GM19099 (cell line): ENCODE results near the gene PSMD12.

Source experiments
- POLR2A ChIP-seq: IDR thresholded peaks from 3 replicates; pipeline ENCODE4 v1.6.1; 2011; ENCODE audit warnings: low read depth; ENCODE audit not compliant: insufficient read length; ENCODE audit errors: extremely low read depth

PSMD12 gene

DNA sequence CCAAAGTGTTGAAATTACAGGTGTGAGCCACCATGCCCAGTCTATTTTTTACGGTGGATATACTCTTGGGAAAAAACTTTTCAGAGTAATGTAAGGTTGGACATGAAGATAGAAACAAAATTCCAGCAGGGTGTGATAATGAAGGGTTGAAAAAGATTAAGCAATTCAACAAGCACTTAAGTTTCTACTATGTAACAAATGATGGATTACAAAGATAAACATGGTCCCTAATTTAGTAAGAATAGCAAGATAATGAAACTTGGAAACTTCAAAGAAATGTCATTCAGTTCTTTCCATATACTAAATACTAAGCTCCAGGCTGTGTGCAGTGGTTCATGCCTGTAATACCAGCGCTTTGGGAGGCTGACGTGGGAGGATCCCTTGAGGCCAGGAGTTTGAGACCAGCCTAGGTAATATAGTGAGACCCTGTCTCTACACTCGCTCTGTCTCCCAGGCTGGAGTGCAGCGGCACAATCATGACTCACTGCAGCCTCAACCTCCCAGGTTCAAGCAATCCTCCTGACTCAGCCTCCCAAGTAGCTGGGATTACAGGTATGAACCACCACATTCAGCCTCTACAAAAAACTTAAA is 31.0 kb downstream of the PSMD12 start:
- no peak for TF ChIP-seq POLR2A

DNA sequence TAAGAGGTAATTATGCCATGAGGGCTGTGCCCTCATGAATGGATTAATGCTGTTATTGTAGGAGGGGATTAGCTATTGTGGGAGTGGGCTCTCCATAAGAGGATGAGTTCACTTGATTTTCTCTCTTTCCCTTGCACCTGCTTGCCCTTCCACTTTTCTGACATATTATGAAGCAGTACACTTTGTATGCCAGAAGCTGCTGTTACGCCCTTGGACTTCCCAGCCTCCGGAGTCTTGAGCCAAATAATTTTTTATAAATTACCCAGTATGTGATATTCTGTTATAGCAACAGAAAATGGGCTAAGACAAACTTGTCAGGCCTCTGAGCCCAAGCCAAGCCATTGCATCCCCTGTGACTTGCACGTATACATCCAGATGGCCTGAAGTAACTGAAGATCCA is 38.4 kb downstream of the PSMD12 start:
- TF ChIP-seq POLR2A: no peak

- TF ChIP-seq POLR2A: no peak
These were observed 39.9 kb downstream of the PSMD12 start for GRCh38 chr17:67326440-67326839.

DNA sequence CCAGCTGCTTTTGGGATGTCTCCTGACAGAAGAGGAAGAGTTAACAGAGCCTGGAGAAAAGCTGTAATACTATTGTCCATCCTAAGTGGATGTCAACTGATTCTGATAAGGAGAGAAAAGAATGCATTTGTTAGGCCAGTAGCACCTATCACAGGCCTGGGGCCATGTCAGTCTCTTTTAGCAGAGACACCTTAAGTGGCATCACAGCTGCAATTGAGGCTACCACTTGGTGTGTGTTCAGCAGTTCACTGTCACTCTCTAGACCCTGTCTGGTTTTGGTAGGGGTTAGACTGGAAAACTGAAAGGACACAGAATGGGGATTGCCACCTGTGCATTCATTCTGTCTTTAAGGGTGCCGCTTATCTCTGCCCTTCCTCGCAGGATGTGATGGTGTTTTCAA is 42.0 kb downstream of the PSMD12 start:
- no peak for TF ChIP-seq POLR2A

GRCh38 chr17:67323445-67323844 is 42.9 kb downstream of the PSMD12 start:
- TF ChIP-seq POLR2A: no peak

DNA sequence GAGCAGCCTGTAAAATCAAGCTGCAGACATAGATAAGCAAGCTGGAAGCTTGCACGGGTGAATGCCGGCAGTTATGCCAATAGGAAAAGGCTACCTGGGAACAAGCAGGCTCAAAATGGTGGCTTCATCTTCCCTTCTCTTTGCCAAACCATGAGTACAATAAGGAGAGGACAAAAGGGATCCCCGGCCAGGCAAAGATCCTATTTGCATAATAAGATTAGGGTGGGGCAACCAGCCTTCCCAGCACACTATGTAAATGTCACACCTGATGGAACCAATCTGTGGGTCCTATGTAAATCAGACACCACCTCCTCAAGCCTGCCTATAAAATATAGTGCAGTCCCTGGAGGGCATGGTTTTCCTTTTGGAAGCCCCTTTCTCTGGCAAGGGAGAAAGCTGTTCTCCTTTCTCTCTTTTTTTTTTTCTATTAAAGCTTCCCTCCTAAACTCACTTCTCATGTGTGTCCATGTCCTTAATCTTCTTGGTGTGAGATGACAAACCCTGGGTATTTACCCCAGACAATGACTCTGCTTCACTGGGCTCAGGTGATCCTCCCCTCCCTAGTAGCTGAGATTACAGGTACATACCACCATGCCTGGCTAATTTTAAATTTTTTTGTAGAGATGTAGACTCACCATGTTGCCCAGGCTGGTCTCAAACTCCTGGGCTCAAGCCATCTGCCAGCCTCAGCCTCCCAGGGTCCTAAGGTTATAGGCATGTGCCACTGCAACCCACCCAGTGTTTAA is 44.2 kb downstream of the PSMD12 start:
- TF ChIP-seq POLR2A: no peak

GRCh38 chr17:67316781-67317180 is 49.6 kb downstream of the PSMD12 start:
- no peak for TF ChIP-seq POLR2A

- no peak for TF ChIP-seq POLR2A
These were observed 50.5 kb downstream of the PSMD12 start for GRCh38 chr17:67315865-67316264.

DNA sequence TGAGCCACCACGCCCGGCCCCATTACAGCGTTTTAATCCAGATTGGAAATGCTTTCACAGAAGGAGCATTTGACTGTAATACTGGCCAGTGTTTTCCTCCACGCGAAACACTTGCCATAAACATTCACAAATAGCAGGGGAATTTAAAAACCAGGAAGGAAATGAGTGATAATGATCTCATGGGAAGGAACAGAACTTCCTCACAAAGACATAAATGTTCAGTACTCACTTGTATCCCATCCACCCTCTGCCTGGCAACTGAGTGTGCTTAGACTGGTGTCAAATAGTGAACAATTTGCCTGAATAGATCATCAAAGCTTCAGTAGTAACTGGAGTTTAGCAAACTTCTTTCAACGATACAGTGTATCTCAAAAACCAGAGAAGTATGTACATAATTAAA is 54.1 kb downstream of the PSMD12 start:
- no peak for TF ChIP-seq POLR2A

DNA sequence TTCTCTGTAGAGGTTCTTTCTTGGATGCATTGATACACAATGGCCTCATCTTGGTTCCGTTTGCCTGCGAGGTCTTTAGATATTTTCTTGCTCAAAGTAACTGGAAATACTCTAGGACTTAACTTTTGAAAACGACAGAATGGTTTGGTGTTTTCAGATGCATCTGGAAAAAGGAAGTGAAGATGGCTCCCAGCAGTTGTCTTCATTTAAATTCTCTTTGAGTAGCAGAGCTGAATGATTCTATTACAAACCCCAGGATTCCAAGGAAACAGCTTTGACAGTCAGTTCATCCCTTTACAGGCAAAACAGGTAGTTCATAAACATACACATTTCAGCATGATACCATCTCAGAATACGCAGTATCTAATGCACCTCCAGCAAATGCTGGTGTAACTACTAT is 54.8 kb downstream of the PSMD12 start:
- TF ChIP-seq POLR2A: no peak

DNA sequence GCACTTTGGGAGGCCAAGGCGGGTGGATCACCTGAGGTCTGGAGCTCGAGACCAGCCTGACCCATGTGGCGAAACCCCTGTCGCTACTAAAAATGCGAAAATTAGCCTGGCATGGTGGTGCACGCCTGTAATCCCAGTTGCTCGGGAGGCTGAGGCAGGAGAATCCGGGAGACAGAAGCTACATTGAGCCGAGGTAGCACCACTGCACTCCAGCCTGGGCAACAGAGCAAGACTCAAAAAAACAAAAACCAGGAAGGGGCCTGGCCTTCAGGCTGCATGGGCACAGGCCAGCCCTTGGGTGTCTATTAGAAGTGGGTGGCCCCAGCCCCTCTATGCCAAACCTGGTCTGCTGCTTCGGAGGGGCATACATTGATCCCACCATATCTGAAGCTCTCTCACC is 56.0 kb downstream of the PSMD12 start:
- TF ChIP-seq POLR2A: no peak

DNA sequence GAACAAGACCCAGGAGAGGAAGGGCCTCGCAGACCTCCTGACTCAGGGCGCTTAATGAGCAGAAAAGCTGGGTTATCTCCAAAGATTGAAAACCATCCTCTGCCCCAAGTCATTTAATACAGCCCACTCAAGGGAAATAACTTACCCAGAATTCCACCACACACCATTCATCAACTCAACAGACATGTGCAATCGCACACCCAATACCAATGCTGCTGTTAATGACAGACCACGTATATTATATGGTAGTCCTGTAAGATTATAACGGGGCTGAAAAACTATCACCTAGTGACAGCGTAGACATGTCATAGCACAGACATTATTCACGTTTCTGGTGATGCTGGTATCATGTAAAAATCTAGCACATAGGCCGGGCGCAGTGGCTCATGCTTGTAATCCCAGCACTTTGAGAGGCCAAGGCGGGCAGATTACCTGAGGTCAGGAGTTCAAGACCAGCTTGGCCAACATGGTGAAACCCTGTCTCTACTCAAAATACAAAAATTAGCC is 68.9 kb downstream of the PSMD12 start:
- TF ChIP-seq POLR2A: no peak

- TF ChIP-seq POLR2A: no peak
These were observed 71.8 kb downstream of the PSMD12 start for GRCh38 chr17:67294451-67295199.

DNA sequence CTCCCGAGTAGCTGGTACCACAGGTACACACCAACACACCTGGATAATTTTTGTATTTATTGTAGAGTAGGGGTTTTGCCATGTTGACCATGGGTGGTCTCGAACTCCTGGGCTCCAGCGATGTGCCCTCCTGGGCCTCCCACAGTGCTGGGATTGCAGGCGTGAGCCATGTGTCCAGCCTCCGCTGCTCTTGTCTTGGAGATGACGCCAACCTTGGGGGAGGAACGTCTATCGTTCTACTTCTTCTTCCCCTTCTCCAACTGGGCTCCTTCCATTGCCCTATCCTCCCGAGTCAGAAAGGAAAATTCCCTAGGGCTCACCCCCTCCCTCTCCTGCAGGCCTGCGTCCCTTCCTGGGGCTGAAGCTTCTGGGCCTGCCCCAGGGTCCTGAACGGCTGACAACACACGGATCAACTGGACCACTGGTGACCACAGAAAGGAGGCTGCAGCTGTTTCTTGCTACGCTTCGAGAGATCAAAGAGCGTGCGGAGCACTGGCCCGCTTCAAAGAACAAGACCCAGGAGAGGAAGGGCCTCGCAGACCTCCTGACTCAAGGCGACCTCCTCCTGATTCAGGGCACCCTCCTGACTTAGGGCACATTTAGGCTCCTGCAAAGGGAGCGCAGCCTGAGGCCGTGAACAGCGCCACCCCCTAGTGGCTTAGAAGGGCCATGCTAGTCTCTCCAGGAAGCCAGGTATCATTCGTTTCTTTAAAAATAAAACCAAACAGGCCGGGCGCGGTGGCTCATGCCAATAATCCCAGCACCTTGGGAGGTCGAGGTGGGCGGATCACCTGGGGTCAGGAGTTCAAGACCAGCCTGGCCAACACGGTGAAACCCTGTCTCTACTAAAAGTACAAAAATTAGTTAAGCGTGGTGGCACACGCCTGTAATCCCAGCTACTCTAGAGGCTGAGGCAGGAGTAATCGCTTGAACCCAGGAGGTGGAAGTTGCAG is 72.8 kb downstream of the PSMD12 start:
- TF ChIP-seq POLR2A: no peak
